DND-41 (cell line): ENCODE results near the gene SFRP5.
A peak's percentile ranks its signal among the peaks of the same experiment; 100 is the strongest.

Experiments
- ATAC-seq: fragments of 200-7000 bp; cut with Tn5 transposase; 3 replicates; pipeline ENCODE4 v1.9.1; 2021; ENCODE audit warnings: low read depth; ENCODE audit not compliant: insufficient read depth
- DNase-seq: peaks from one replicate; pipeline ENCODE4 v3.0.0-alpha.2; 2020
- H2AFZ ChIP-seq: 2 replicates; pipeline ENCODE4 v1.6.0; 2012; ENCODE audit warnings: low read depth, low read length
- H3K27ac ChIP-seq: 2 replicates; pipeline ENCODE4 v1.5.1; 2012; ENCODE audit warnings: low read length, inconsistent platforms
- H3K27me3 ChIP-seq: fragments of 200-600 bp; sonication (generic); 2 replicates; pipeline ENCODE4 v1.6.0; 2012; ENCODE audit warnings: low read length, mild to moderate bottlenecking, inconsistent platforms; ENCODE audit not compliant: insufficient read depth, poor library complexity
- H3K36me3 ChIP-seq: 2 replicates; pipeline ENCODE4 v1.5.1; 2012; ENCODE audit warnings: low read length, inconsistent platforms; ENCODE audit not compliant: insufficient read depth
- H3K4me1 ChIP-seq: 2 replicates; pipeline ENCODE4 v1.5.1; 2012; ENCODE audit warnings: mild to moderate bottlenecking, low read length; ENCODE audit not compliant: insufficient read depth
- H3K4me2 ChIP-seq: 2 replicates; pipeline ENCODE4 v1.6.0; 2012; ENCODE audit warnings: mild to moderate bottlenecking, moderate library complexity, low read length, inconsistent platforms; ENCODE audit not compliant: insufficient read depth
- H3K4me3 ChIP-seq, 2 experiments: fragments of 200-600 bp in 1 of 2; shearing (Covaris generic) in 1 of 2; 2 replicates each; pipeline ENCODE4 v1.5.1; 2012 to 2016; ENCODE audit warnings: inconsistent platforms in 2 of 2, low read length in 2 of 2, mild to moderate bottlenecking in 2 of 2, low read depth in 1 of 2, moderate library complexity in 1 of 2
- H3K79me2 ChIP-seq: 2 replicates; pipeline ENCODE4 v1.6.0; 2012; ENCODE audit warnings: low read length, inconsistent platforms; ENCODE audit not compliant: insufficient read depth
- H3K9ac ChIP-seq: 2 replicates; pipeline ENCODE4 v1.6.0; 2012; ENCODE audit warnings: low read depth, mild to moderate bottlenecking, inconsistent platforms, low read length, moderate library complexity
- H3K9me3 ChIP-seq: 2 replicates; pipeline ENCODE4 v1.5.1; 2012; ENCODE audit warnings: low read length, moderate library complexity, mild to moderate bottlenecking, inconsistent platforms; ENCODE audit not compliant: insufficient read depth, severe bottlenecking
- H4K20me1 ChIP-seq: 2 replicates; pipeline ENCODE4 v1.6.0; 2012; ENCODE audit warnings: low read length; ENCODE audit not compliant: insufficient read depth
- CTCF ChIP-seq: IDR thresholded peaks from 2 replicates; pipeline ENCODE4 v1.5.1; 2012; ENCODE audit warnings: borderline replicate concordance, low read length, moderate library complexity, mild to moderate bottlenecking; ENCODE audit not compliant: poor library complexity, severe bottlenecking; ENCODE audit errors: extremely low read depth
- EZH2 ChIP-seq: IDR thresholded peaks from 3 replicates; pipeline ENCODE4 v1.6.1; 2012; ENCODE audit warnings: borderline replicate concordance, low read depth, mild to moderate bottlenecking, moderate library complexity, low read length, inconsistent platforms; ENCODE audit not compliant: severe bottlenecking

SFRP5 gene

GRCh38 chr10:97759158-97759887, 12.5 kb downstream of the SFRP5 start:
- Histone ChIP-seq H3K9ac (no peak overlapping the region), H3K79me2 (no peaks in the 10 kb centered on the region), H4K20me1 (peaks cover 10% of the 10 kb centered on the region; the same call in 1 of the 2 replicates), H3K4me3 (no peak overlapping the region), H3K27ac (no peak overlapping the region), H3K27me3 (no peaks in the 10 kb centered on the region), H3K9me3 (no peaks in the 10 kb centered on the region), H3K4me1 (no peaks in the 10 kb centered on the region), H3K36me3 (peaks cover 61% of the 10 kb centered on the region), H2AFZ (no peak overlapping the region), H3K4me2 (no peak overlapping the region)
- peak; percentile 78 for TF ChIP-seq CTCF
- no peak for TF ChIP-seq EZH2
- ATAC-seq: peak; percentile 81
- peak; percentile 42 for DNase-seq

- H2AFZ ChIP-seq: no peak overlapping the region
- no peak for ATAC-seq
- H3K4me2 ChIP-seq: no peak overlapping the region
- H3K4me1 ChIP-seq: no peaks in the 10 kb centered on the region
- no peak for DNase-seq
- no peak overlapping the region for H3K4me3 ChIP-seq
- H4K20me1 ChIP-seq: peaks cover 10% of the 10 kb centered on the region; the same call in 1 of the 2 replicates
- no peak for TF ChIP-seq EZH2
- H3K79me2 ChIP-seq: no peaks in the 10 kb centered on the region
- H3K27me3 ChIP-seq: no peaks in the 10 kb centered on the region
- H3K36me3 ChIP-seq: peaks cover 79% of the 10 kb centered on the region
- no peak overlapping the region for H3K27ac ChIP-seq
- no peaks in the 10 kb centered on the region for H3K9me3 ChIP-seq
- no peak overlapping the region for H3K9ac ChIP-seq
Observed at GRCh38 chr10:97757471-97757870, 14.3 kb downstream of the SFRP5 start.

- no peaks in the 10 kb centered on the region for H3K79me2 ChIP-seq
- H2AFZ ChIP-seq: no peak overlapping the region
- H3K4me2 ChIP-seq: no peak overlapping the region
- H3K27ac ChIP-seq: no peak overlapping the region
- no peaks in the 10 kb centered on the region for H3K27me3 ChIP-seq
- ATAC-seq (no peak), DNase-seq (no peak)
- peaks cover 86% of the 10 kb centered on the region for H3K36me3 ChIP-seq
- no peak overlapping the region for H3K9ac ChIP-seq
- H3K4me3 ChIP-seq: no peak overlapping the region
- H4K20me1 ChIP-seq: peaks cover 12% of the 10 kb centered on the region
- TF ChIP-seq EZH2 (no peak), CTCF (no peak)
- no peaks in the 10 kb centered on the region for H3K4me1 ChIP-seq
- H3K9me3 ChIP-seq: no peaks in the 10 kb centered on the region
Observed at GRCh38 chr10:97755718-97756117, 16.1 kb downstream of the SFRP5 start.

- TF ChIP-seq EZH2 (no peak), CTCF (no peak)
- DNase-seq: no peak
Observed at GRCh38 chr10:97754726-97755125, 17.1 kb downstream of the SFRP5 start.

More at GRCh38 chr10:97754726-97755125, 17.1 kb downstream of the SFRP5 start:
- no peak overlapping the region for H3K4me3 ChIP-seq
- H2AFZ ChIP-seq: no peak overlapping the region
- no peaks in the 10 kb centered on the region for H3K4me1 ChIP-seq
- no peaks in the 10 kb centered on the region for H3K79me2 ChIP-seq
- no peaks in the 10 kb centered on the region for H3K9me3 ChIP-seq
- H3K36me3 ChIP-seq: peaks cover 90% of the 10 kb centered on the region
- no peak for ATAC-seq
- H3K27me3 ChIP-seq: no peaks in the 10 kb centered on the region
- no peak overlapping the region for H3K4me2 ChIP-seq
- H4K20me1 ChIP-seq: peaks cover 12% of the 10 kb centered on the region
- no peak overlapping the region for H3K9ac ChIP-seq
- H3K27ac ChIP-seq: no peak overlapping the region
